Measurements from ENCODE around the gene PARD3B.

The PARD3B gene

GRCh38 chr2:205495819-205496218 is 950.5 kb downstream of the PARD3B start:
- no peak for DNase-seq (ENCODE audit: extremely low spot score)
- no peak for TF ChIP-seq PKNOX1 (IDR thresholded peaks at IDR 0.05)
- no peak for TF ChIP-seq ARNT (IDR thresholded peaks at IDR 0.05)
- no peak for TF ChIP-seq LEF1 (IDR thresholded peaks at IDR 0.05; ENCODE audit: borderline replicate concordance)
- no peak for TF ChIP-seq SP1 (IDR thresholded peaks at IDR 0.05)
- no peak for TF ChIP-seq FOXK2 (IDR thresholded peaks at IDR 0.05)
- TF ChIP-seq ZNF384 (IDR thresholded peaks at IDR 0.05) = no peak
- no peak for TF ChIP-seq FOXA1 (IDR thresholded peaks at IDR 0.05)
- no peak for TF ChIP-seq L3MBTL2 (conservative IDR thresholded peaks at IDR 0.05)
- ChIA-PET POLR2A (no interaction called here), CTCF (no interaction called here)

- no peak for TF ChIP-seq PKNOX1 (IDR thresholded peaks at IDR 0.05)
- CTCF ChIA-PET = interaction anchor here (0.6 kb wide), 1 partner anchor 55 kb away, joined by 5 read pairs; no protein-coding TSS in a partner anchor
- DNase-seq (ENCODE audit: extremely low spot score) = no peak
- POLR2A ChIA-PET = no interaction called here
These were observed 951.1 kb downstream of the PARD3B start for GRCh38 chr2:205496370-205496769.

DNA sequence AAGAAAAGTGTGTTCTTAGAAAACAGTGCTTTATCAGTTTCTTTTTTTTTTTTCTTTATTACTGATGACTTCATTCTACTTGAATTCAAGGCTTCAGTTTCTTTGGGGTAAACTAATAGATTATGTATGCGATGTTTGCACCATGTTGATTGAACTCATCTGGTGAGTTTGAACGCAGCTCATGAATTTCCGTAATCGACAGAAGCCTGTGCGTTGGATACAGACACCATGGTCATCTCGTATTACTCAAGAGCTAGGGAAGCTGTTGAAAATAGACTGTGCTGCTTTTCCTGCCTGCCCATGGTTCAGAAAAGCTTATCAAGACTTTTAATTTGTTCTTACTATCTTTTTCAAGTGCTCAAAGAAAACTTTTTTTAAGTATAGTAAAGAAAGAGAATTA is 951.5 kb downstream of the PARD3B start:
- CTCF ChIA-PET = interaction anchor here (0.6 kb wide), 1 partner anchor 56 kb away, joined by 5 read pairs; no protein-coding TSS in a partner anchor
- POLR2A ChIA-PET = no interaction called here
- DNase-seq (ENCODE audit: extremely low spot score) = no peak
- TF ChIP-seq FOXK2 (IDR thresholded peaks at IDR 0.05) (no peak), FOXA1 (IDR thresholded peaks at IDR 0.05) (no peak), ZNF384 (IDR thresholded peaks at IDR 0.05) (no peak), LEF1 (IDR thresholded peaks at IDR 0.05; ENCODE audit: borderline replicate concordance) (no peak), SUZ12 (IDR thresholded peaks at IDR 0.05) (no peak), ARNT (IDR thresholded peaks at IDR 0.05) (no peak), TARDBP (IDR thresholded peaks at IDR 0.05) (no peak), NFRKB (IDR thresholded peaks at IDR 0.05) (no peak), FOXM1 (IDR thresholded peaks at IDR 0.05; ENCODE audit: borderline replicate concordance) (no peak), L3MBTL2 (conservative IDR thresholded peaks at IDR 0.05) (no peak), BHLHE40 (IDR thresholded peaks at IDR 0.05; ENCODE audit: borderline replicate concordance) (no peak)

DNA sequence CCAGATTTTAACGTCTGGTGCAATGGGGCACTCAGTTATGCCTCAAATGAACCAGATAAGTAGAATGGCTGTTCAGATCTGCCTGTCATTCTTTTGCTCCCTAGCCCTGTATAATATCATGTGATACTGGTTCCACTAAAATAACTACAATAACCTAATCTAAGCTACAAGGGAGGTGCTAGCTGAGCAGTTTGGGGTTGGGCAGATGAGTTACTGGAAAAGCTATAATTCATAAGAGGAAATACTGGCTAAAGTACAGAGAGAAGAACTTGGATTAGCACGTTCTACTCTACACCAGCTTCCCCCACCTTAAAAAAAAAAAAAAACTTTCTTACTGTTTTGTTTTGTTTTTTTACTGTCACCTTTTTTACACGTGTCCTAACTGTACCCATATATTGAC is 953.7 kb downstream of the PARD3B start:
- TF ChIP-seq PKNOX1 (IDR thresholded peaks at IDR 0.05) = no peak
- no peak for TF ChIP-seq TARDBP (IDR thresholded peaks at IDR 0.05)
- TF ChIP-seq SUZ12 (IDR thresholded peaks at IDR 0.05) = no peak
- no peak for TF ChIP-seq NFRKB (IDR thresholded peaks at IDR 0.05)
- TF ChIP-seq FOXA1 (IDR thresholded peaks at IDR 0.05) = no peak
- no peak for TF ChIP-seq FOXK2 (IDR thresholded peaks at IDR 0.05)
- ChIA-PET POLR2A (no interaction called here), CTCF (no interaction called here)
- no peak for DNase-seq (ENCODE audit: extremely low spot score)

GRCh38 chr2:205500065-205500464 is 954.8 kb downstream of the PARD3B start:
- POLR2A ChIA-PET = no interaction called here
- no peak for TF ChIP-seq SUZ12 (IDR thresholded peaks at IDR 0.05)
- no peak for TF ChIP-seq SP1 (IDR thresholded peaks at IDR 0.05)
- no peak for TF ChIP-seq ELF4 (IDR thresholded peaks at IDR 0.05)
- no peak for TF ChIP-seq PKNOX1 (IDR thresholded peaks at IDR 0.05)
- TF ChIP-seq FOXM1 (IDR thresholded peaks at IDR 0.05; ENCODE audit: borderline replicate concordance) = no peak
- TF ChIP-seq TARDBP (IDR thresholded peaks at IDR 0.05) = no peak
- TF ChIP-seq ZNF384 (IDR thresholded peaks at IDR 0.05) = no peak
- TF ChIP-seq L3MBTL2 (conservative IDR thresholded peaks at IDR 0.05) = no peak
- TF ChIP-seq CTBP1 (IDR thresholded peaks at IDR 0.05; ENCODE audit: borderline replicate concordance) = no peak
- TF ChIP-seq LEF1 (IDR thresholded peaks at IDR 0.05; ENCODE audit: borderline replicate concordance) = no peak
- TF ChIP-seq ARNT (IDR thresholded peaks at IDR 0.05) = no peak
- TF ChIP-seq BHLHE40 (IDR thresholded peaks at IDR 0.05; ENCODE audit: borderline replicate concordance) = no peak
- CTCF ChIA-PET = no interaction called here
- DNase-seq (ENCODE audit: extremely low spot score) = no peak

- CTCF ChIA-PET = no interaction called here
These were observed 955.7 kb downstream of the PARD3B start for GRCh38 chr2:205500951-205501350.

GRCh38 chr2:205501826-205502225 is 956.6 kb downstream of the PARD3B start:
- ChIA-PET CTCF (interaction anchor here (0.9 kb wide), 1 partner anchor 174 kb away, joined by 8 read pairs; no protein-coding TSS in a partner anchor), POLR2A (no interaction called here)
- no peak for DNase-seq (ENCODE audit: extremely low spot score)
- TF ChIP-seq NFRKB (IDR thresholded peaks at IDR 0.05) (no peak), ZNF384 (IDR thresholded peaks at IDR 0.05) (no peak), PKNOX1 (IDR thresholded peaks at IDR 0.05) (no peak), ARNT (IDR thresholded peaks at IDR 0.05) (no peak), BHLHE40 (IDR thresholded peaks at IDR 0.05; ENCODE audit: borderline replicate concordance) (no peak), FOXK2 (IDR thresholded peaks at IDR 0.05) (no peak), SP1 (IDR thresholded peaks at IDR 0.05) (no peak), HDGF (IDR thresholded peaks at IDR 0.05; ENCODE audit: borderline replicate concordance) (no peak), FOXA1 (IDR thresholded peaks at IDR 0.05) (no peak)

More at GRCh38 chr2:205500951-205501350, 955.7 kb downstream of the PARD3B start:
- POLR2A ChIA-PET = no interaction called here
- TF ChIP-seq ELF4 (IDR thresholded peaks at IDR 0.05) = no peak
- TF ChIP-seq FOXA1 (IDR thresholded peaks at IDR 0.05) = no peak
- TF ChIP-seq HDGF (IDR thresholded peaks at IDR 0.05; ENCODE audit: borderline replicate concordance) = no peak
- TF ChIP-seq LEF1 (IDR thresholded peaks at IDR 0.05; ENCODE audit: borderline replicate concordance) = no peak
- no peak for DNase-seq (ENCODE audit: extremely low spot score)
